Heart left ventricle (tissue), 13 donors: Measurements from ENCODE around the gene TMTC3.

Source experiments
- CTCF ChIP-seq, 12 donors: fragments of 200-600 bp; sonication (generic) in 4 of 12; IDR thresholded peaks; one replicate each; pipeline versions ENCODE4 v1.5.0 to v1.8.0; 2018 to 2022; ENCODE audit warnings: antibody characterized with exemption in 12 of 12, mild to moderate bottlenecking in 5 of 12
- POLR2A ChIP-seq, 2 donors: fragments of 450-650 bp; IDR thresholded peaks; one replicate each; pipeline ENCODE4 v1.6.1; 2017; ENCODE audit warnings: antibody characterized with exemption in 2 of 2, mild to moderate bottlenecking in 2 of 2, moderate library complexity in 2 of 2
- donor health status: ischemic (EF 13 %, LVEDD 7.1; RV severe dilation, severe dysfunction).
- donor health status: DM: no; HTN: yes; CAD: no.
- donor health status: DM: no; HTN: no; CAD: no.
- donor health status: ischemic (EF 25% LVEDD 6.9; RV normal size, moderate dysfunction).
- donor health status: ischemic (EF 25% LVEDD 5.7; RV mildly dilated, moderate dysfunction).
- donor health status: ischemic (EF 35%, LVEDD 5.7; RV mildly dilated, moderate dysfunction).
- donor health status: nonischemic (EF 11% LVEDD 7.7; RV severe dilation, severe dysfunction).
- donor health status: DM: yes; HTN: yes; CAD: no.
- donor health status: PGD.
- donor health status: ischemic (EF 29% LVEDD 5.4; RV normal size, mild dysfunction).
- donor health status: nonischemic (EF 23%, LVEDD 6.1; RV moderate dilation, normal function).

GRCh38 chr12:88141425-88141773, 708 bp upstream of the TMTC3 start:
- TF ChIP-seq CTCF (IDR thresholded peaks at IDR 0.05), result no peak
- TF ChIP-seq POLR2A (IDR thresholded peaks at IDR 0.05), result no peak
